GM21825 (cell line): ENCODE measurements around the gene CEP97.
"Not testable (repeated sequence)": the region's sequence is repeated elsewhere in the genome, so short reads cannot be mapped to it uniquely, and the experiment has no call there.

Experiments used
- ATAC-seq: cut with Tn5 transposase; IDR thresholded peaks from one replicate; pipeline ENCODE4 v1.9.1; 2021; ENCODE audit warnings: mild to moderate bottlenecking, moderate library complexity; ENCODE audit not compliant: unreplicated experiment

CEP97 gene

GRCh38 chr3:101758224-101758623 lies 33.8 kb downstream of the CEP97 start:
- ATAC-seq = no peak

GRCh38 chr3:101762041-101762646 lies 37.7 kb downstream of the CEP97 start:
- no peak for ATAC-seq

GRCh38 chr3:101777745-101778281 lies 53.4 kb downstream of the CEP97 start:
- not testable (repeated sequence) for ATAC-seq

GRCh38 chr3:101778385-101779046 lies 54.1 kb downstream of the CEP97 start:
- no peak for ATAC-seq

- peak; percentile 97 for ATAC-seq
Observed at GRCh38 chr3:101779047-101779821, 54.8 kb downstream of the CEP97 start, which contains the start of gene NXPE3. Gene NXPE3 (plus strand): TSS chr3:101779211. CDS start chr3:101785597, 6,386 bp downstream.

GRCh38 chr3:101779822-101780381 lies 55.5 kb downstream of the CEP97 start:
- ATAC-seq = no peak

- no peak for ATAC-seq
Observed at GRCh38 chr3:101780661-101781060, 56.2 kb downstream of the CEP97 start.

GRCh38 chr3:101781166-101781565 lies 56.8 kb downstream of the CEP97 start:
- ATAC-seq = no peak

GRCh38 chr3:101784855-101785613 lies 60.6 kb downstream of the CEP97 start:
- ATAC-seq = no peak

- ATAC-seq = peak; percentile 98
Observed at GRCh38 chr3:101791778-101792177, 67.4 kb downstream of the CEP97 start.

GRCh38 chr3:101796077-101796680 lies 71.8 kb downstream of the CEP97 start:
- no peak for ATAC-seq

- no peak for ATAC-seq
Observed at GRCh38 chr3:101801174-101801573, 76.8 kb downstream of the CEP97 start.

GRCh38 chr3:101802179-101802578 lies 77.8 kb downstream of the CEP97 start:
- ATAC-seq = no peak

GRCh38 chr3:101803173-101803782 lies 78.9 kb downstream of the CEP97 start:
- peak; percentile 91 for ATAC-seq

- no peak for ATAC-seq
Observed at GRCh38 chr3:101803939-101804338, 79.5 kb downstream of the CEP97 start.

- ATAC-seq = no peak
Observed at GRCh38 chr3:101806491-101806890, 82.1 kb downstream of the CEP97 start.

GRCh38 chr3:101807888-101808287 lies 83.5 kb downstream of the CEP97 start:
- ATAC-seq = peak; percentile 68

- peak; percentile 35 for ATAC-seq
Observed at GRCh38 chr3:101809178-101810021, 85.0 kb downstream of the CEP97 start.

GRCh38 chr3:101810022-101810418 lies 85.6 kb downstream of the CEP97 start:
- no peak for ATAC-seq
